LNCaP clone FGC (cell line): ENCODE measurements around the gene RNU4-1.

Source experiments
- DNase-seq: peaks from one replicate; pipeline ENCODE4 v3.0.0-alpha.2; 2011; ENCODE audit warnings: low read depth
- H3K4me3 ChIP-seq: 2 replicates; pipeline ENCODE4 v1.5.1; 2011; ENCODE audit warnings: mild to moderate bottlenecking, low read depth, low read length, control low read depth
- TF ChIP-seq, protein P1 (sequence below): IDR thresholded peaks from 2 replicates; pipeline ENCODE4 v1.5.1; 2012; ENCODE audit warnings: mild to moderate bottlenecking; ENCODE audit not compliant: control insufficient read depth, insufficient read depth; ENCODE audit errors: extremely low read depth

The RNU4-1 gene

DNA sequence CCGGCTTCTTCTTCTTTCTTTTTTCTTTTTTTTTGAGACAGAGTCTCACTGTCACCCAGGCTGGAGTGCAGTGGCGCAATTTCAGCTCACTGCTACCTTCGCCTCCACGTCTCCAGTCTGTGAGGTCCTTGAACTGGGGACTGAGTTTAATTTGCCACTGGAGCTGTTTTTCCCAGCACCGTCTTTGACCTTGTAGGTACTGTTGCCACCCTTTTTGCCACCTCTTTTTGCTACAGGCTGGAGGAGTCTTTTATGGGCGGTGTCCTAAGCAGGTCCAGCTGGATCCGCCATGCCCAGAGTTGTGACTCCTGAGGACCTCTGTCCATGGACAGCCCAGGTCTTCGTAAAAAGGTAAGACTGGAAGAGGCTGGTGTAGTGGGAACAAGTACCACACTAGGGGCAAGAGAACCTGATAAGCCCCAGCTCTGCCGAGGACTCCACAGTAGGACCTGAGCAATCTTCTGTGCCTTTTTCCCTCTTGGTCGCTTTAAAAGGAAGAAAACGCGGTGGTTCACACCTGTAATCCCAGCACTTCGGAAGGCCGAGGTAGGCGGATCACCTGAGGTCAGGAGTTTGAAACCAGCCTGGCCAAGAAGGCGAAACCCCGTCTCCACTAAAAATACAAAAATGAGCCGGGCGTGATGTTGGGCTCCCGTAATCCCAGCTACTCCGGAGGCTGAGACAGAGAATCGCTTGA is 2.3 kb downstream of the RNU4-1 start:
- H3K4me3 ChIP-seq = peak overlapping the region; percentile 67
- TF ChIP-seq, protein P1, sequence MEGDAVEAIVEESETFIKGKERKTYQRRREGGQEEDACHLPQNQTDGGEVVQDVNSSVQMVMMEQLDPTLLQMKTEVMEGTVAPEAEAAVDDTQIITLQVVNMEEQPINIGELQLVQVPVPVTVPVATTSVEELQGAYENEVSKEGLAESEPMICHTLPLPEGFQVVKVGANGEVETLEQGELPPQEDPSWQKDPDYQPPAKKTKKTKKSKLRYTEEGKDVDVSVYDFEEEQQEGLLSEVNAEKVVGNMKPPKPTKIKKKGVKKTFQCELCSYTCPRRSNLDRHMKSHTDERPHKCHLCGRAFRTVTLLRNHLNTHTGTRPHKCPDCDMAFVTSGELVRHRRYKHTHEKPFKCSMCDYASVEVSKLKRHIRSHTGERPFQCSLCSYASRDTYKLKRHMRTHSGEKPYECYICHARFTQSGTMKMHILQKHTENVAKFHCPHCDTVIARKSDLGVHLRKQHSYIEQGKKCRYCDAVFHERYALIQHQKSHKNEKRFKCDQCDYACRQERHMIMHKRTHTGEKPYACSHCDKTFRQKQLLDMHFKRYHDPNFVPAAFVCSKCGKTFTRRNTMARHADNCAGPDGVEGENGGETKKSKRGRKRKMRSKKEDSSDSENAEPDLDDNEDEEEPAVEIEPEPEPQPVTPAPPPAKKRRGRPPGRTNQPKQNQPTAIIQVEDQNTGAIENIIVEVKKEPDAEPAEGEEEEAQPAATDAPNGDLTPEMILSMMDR = no peak
- no peak for DNase-seq

DNA sequence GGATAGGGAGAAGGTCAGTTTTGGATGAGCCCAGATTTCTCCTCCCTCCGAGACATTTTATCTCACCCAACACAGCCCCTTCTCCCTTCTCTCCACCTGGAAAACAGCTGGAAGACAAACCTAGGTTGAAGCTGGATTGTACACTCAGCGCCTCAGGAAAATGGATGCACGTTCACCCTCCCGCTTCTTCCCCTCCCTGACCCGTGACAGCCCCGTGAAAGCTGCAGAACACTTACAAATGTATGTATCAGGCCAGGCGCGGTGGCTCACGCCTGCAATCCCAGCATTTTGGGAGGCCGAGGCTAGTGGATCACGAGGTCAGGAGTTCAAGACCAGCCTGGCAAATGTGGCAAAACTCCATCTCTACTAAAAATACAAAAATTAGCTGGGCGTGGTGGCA is 5.5 kb downstream of the RNU4-1 start:
- H3K4me3 ChIP-seq = no peak overlapping the region
- no peak for DNase-seq
- TF ChIP-seq, protein P1 = no peak

DNA sequence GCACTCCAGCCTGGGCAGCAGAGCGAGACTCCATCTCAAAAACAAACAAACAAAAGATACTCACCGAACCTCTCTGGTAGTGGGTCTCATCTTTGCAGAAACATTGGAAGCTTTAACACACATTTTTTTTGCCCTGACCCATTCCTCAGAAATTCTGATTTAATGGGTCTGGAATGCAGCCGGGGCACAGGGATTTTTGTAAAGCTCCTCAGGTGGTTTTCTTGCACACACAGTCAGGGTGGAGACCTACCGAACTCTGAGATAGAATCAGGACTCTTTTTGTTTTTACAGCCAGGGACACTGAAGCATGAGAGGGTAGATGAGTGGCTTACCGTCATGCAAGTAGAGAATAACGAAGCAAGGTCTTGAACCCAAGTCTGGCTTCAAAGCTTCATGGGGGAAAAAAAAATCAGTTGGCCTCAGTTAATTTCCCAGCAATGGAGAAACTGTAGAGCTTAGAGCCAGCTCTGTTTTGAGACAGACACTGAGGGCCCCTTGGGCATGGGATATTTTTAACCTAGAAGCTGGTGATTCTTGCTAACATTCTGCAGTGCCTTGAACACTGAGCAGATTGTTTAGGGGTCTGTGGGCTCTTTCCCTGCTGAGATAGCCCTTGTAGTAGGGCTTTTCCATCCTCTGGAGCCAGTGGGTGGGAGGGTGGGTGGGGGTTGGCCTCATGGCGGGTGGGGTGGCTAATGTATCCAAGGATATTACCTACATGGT is 6.1 kb downstream of the RNU4-1 start:
- TF ChIP-seq, protein P1 = no peak
- no peak overlapping the region for H3K4me3 ChIP-seq
- no peak for DNase-seq

DNA sequence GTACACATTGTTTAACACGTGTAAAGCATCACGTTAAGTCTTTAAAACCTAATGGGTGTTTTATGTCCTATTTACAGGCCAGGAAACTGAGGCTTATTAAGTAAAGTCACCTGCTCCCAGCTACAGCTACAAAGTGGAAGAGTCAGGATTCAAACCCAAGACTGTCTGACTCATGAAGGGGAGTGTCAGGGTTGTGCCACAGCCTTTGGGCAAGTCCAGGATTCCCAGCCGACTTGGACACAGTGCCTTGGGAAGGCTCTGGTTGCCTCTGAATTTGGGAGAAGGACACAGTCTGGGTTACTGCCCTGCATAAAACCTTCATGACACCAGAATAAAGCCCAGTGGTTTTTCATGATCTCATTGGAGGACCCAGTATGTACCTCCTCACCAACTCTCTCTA is 8.7 kb downstream of the RNU4-1 start:
- TF ChIP-seq, protein P1 = no peak
- no peak overlapping the region for H3K4me3 ChIP-seq
- DNase-seq = no peak

DNA sequence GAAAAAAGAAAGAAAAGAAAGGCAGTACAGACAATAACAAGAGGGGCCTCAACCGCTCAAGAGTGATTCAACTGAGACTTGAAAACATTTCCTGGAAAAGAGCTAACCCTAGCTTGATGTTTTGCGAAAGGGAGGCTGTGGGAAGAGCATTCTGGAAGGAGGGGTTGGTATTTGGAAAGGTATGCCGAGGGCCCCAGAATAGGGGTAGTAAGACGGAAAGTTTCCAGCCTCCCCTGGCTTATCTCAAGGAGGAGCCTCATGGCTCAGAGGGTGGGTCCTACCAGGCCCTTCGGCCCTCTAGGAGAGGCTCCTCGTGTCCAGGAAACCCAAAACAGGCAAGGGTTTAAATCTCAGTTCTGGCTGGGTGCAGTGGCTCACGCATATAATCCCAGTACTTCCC is 9.7 kb downstream of the RNU4-1 start:
- no peak overlapping the region for H3K4me3 ChIP-seq
- DNase-seq = no peak

DNA sequence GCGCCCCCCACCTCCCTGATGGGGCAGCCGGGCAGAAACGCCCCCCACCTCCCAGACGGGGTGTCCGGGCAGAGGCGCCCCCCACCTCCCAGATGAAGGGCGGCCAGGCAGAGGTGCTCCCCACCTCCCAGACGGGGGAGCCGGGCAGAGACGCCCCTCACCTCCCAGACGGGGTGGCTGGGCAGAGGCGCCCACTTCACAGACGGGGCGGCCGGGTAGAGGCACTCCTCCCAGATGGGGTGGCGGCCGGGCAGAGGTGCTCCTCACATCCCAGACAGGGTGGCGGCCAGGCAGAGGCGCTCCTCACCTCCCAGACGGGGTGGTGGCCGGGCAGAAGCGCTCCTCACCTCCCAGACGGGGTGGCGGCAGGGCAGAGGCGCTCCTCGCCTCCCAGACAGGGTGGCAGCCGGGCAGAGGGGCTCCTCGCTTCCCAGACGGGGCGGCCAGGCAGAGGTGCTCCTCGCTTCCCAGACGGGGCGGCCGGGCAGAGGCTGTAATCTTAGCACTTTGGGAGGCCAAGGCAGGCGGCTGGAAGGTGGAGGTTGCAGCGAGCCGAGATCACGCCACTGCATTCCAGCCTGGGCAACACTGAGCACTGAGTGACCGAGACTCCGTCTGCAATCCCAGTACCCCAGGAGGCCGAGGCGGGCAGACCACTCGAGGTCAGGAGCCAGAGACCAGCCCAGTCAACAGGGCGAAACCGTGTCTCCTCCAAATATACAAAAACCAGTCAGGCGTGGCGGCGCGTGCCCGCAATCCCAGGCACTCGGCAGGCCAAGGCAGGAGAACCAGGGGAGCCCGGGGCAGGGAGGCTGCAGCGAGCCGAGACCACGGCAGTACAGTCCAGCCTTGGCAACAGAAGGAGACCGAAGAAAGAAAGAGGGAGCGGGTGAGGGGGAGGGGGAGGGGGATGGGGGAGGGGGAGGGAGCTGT is 14.6 kb downstream of the RNU4-1 start:
- no peak for DNase-seq
- H3K4me3 ChIP-seq = no peak overlapping the region
- TF ChIP-seq, protein P1 = no peak

More for the DNA sequence above, 9.7 kb downstream of the RNU4-1 start:
- TF ChIP-seq, protein P1 = no peak
